Endothelial cell (in vitro differentiated cells): ENCODE measurements around the gene PTPRB. TPM values are rescaled to one million over a fixed set of nuclear protein-coding genes. Genes with fewer than 3 reads are reported as not detected.

Source experiments
- DNase-seq: peaks from one replicate; pipeline ENCODE4 v3.0.0; 2021; ENCODE audit warnings: low spot score
- H3K27ac Mint-ChIP-seq: one replicate; pipeline ENCODE4 v1.8.0; 2021; ENCODE audit warnings: mixed read lengths, inconsistent platforms; ENCODE audit not compliant: unreplicated experiment
- H3K27me3 Mint-ChIP-seq: one replicate; pipeline ENCODE4 v1.8.0; 2021; ENCODE audit warnings: mild to moderate bottlenecking, moderate library complexity, mixed read lengths, inconsistent platforms; ENCODE audit not compliant: unreplicated experiment
- H3K36me3 Mint-ChIP-seq: one replicate; pipeline ENCODE4 v1.8.0; 2021; ENCODE audit warnings: mild to moderate bottlenecking, low read depth, mixed read lengths, inconsistent platforms; ENCODE audit not compliant: unreplicated experiment
- H3K4me1 Mint-ChIP-seq: one replicate; pipeline ENCODE4 v1.8.0; 2021; ENCODE audit warnings: mild to moderate bottlenecking, mixed read lengths, inconsistent platforms; ENCODE audit not compliant: unreplicated experiment
- H3K4me3 Mint-ChIP-seq: one replicate; pipeline ENCODE4 v1.8.0; 2021; ENCODE audit warnings: mild to moderate bottlenecking, mixed read lengths, inconsistent platforms; ENCODE audit not compliant: unreplicated experiment
- H3K9me3 Mint-ChIP-seq: one replicate; pipeline ENCODE4 v1.8.0; 2021; ENCODE audit warnings: mixed read lengths, inconsistent platforms; ENCODE audit not compliant: unreplicated experiment
- CTCF ChIP-seq: fragments of 200-600 bp; sonication (generic); IDR thresholded peaks from one replicate; pipeline ENCODE4 v1.5.0; 2021; ENCODE audit warnings: antibody characterized with exemption; ENCODE audit not compliant: unreplicated experiment
- long read RNA-seq: library from polyadenylated mRNA; unstranded; transcript quantifications from one replicate; pipeline ENCODE4 v2.0.0, GENCODE V29; 2020; ENCODE audit not compliant: unreplicated experiment
- total RNA-seq: library from RNA; stranded (reverse); fragmentation: NEBNext Ultra II Directional; extraction: Animal tissue kit (Norgen Biotek cat#: 25700); gene quantifications from one replicate; pipeline ENCODE4 v1.2.1, GENCODE V29; 2021; ENCODE audit not compliant: unreplicated experiment

The PTPRB gene
- 162 TPM for total RNA-seq
- long read RNA-seq, partial matches to known transcripts: 5 of 14 reads
- long read RNA-seq, other reads (novel, unspliced or antisense): 7 of 14 reads

GRCh38 chr12:70637303-70638085 is at the start of gene PTPRB:
PTPRB (minus strand) TSS chr12:70637429; CDS start chr12:70637395, 34 bp downstream.
- peaks cover 40% of the 10 kb centered on the region for H3K36me3 Mint-ChIP-seq
- no peak for TF ChIP-seq CTCF
- peak within 1 kb of the TSS; percentile 100 for H3K27ac Mint-ChIP-seq
- H3K4me1 Mint-ChIP-seq: peaks cover 73% of the 10 kb centered on the region
- peak; percentile 32 for DNase-seq
- no peaks in the 10 kb centered on the region for H3K27me3 Mint-ChIP-seq
- H3K9me3 Mint-ChIP-seq: no peaks in the 10 kb centered on the region
- H3K4me3 Mint-ChIP-seq: peak within 1 kb of the TSS; percentile 98

- no peak overlapping the region for H3K4me3 Mint-ChIP-seq
- H3K9me3 Mint-ChIP-seq: no peaks in the 10 kb centered on the region
- H3K36me3 Mint-ChIP-seq: no peaks in the 10 kb centered on the region
- H3K4me1 Mint-ChIP-seq: peaks cover 9% of the 10 kb centered on the region
- no peak for DNase-seq
- H3K27me3 Mint-ChIP-seq: no peaks in the 10 kb centered on the region
- TF ChIP-seq CTCF: no peak
- no peak overlapping the region for H3K27ac Mint-ChIP-seq
Measured at GRCh38 chr12:70686907-70687306, 49.7 kb upstream of the PTPRB start.

GRCh38 chr12:70686299-70686698 is 49.1 kb upstream of the PTPRB start:
- Mint-ChIP-seq H3K4me1 (peaks cover 4% of the 10 kb centered on the region), H3K27ac (no peak overlapping the region), H3K27me3 (no peaks in the 10 kb centered on the region), H3K36me3 (no peaks in the 10 kb centered on the region), H3K9me3 (no peaks in the 10 kb centered on the region), H3K4me3 (no peak overlapping the region)
- no peak for TF ChIP-seq CTCF
- no peak for DNase-seq

GRCh38 chr12:70683976-70684375 is 46.7 kb upstream of the PTPRB start:
- no peaks in the 10 kb centered on the region for H3K4me1 Mint-ChIP-seq
- H3K4me3 Mint-ChIP-seq: no peak overlapping the region
- TF ChIP-seq CTCF: no peak
- no peaks in the 10 kb centered on the region for H3K27me3 Mint-ChIP-seq
- no peak for DNase-seq
- H3K27ac Mint-ChIP-seq: no peak overlapping the region
- H3K36me3 Mint-ChIP-seq: peaks cover 3% of the 10 kb centered on the region
- H3K9me3 Mint-ChIP-seq: no peaks in the 10 kb centered on the region

GRCh38 chr12:70671698-70672097 is 34.5 kb upstream of the PTPRB start:
- H3K27me3 Mint-ChIP-seq: no peaks in the 10 kb centered on the region
- no peak for DNase-seq
- H3K36me3 Mint-ChIP-seq: no peaks in the 10 kb centered on the region
- no peak for TF ChIP-seq CTCF
- H3K27ac Mint-ChIP-seq: no peak overlapping the region
- H3K9me3 Mint-ChIP-seq: no peaks in the 10 kb centered on the region
- H3K4me3 Mint-ChIP-seq: no peak overlapping the region
- H3K4me1 Mint-ChIP-seq: peaks cover 2% of the 10 kb centered on the region
